PC-3 (cell line): ENCODE results near the gene SLC25A27. TPM values are rescaled to one million over a fixed set of nuclear protein-coding genes. Genes with fewer than 3 reads are reported as not detected.

Experiments used
- ATAC-seq: fragments of 200-7000 bp; cut with Tn5 transposase; 2 replicates; pipeline ENCODE4 v1.9.1; 2020; ENCODE audit warnings: mild to moderate bottlenecking, moderate library complexity
- BruUV-seq: library from RNA; stranded (reverse); fragments of 400-500 nt; replicated peaks from 2 replicates; lab custom pipeline; 2021; lab: Mats Ljungman, UMichigan
- CTCF ChIA-PET: fragments of 300-600 bp; sonication (Branson Sonifier 250); formaldehyde crosslinking; loops from one replicate; lab custom pipeline; 2022; ENCODE audit warnings: antibody characterized with exemption; lab: Charles Lee
- POLR2A ChIA-PET: fragments of 300-600 bp; sonication (Branson Sonifier 250); formaldehyde crosslinking; loops from one replicate; lab custom pipeline; 2022; ENCODE audit warnings: antibody characterized with exemption; ENCODE audit not compliant: unreplicated experiment; lab: Charles Lee
- DNase-seq: peaks from one replicate; pipeline ENCODE4 v3.0.0-alpha.2; 2015
- H2AFZ ChIP-seq: fragments of 300-600 bp; sonication (generic); 2 replicates; pipeline ENCODE4 v1.6.0; 2016; ENCODE audit warnings: antibody characterized with exemption, low read length
- H3F3A ChIP-seq: fragments of 300-600 bp; sonication (generic); one replicate; pipeline ENCODE4 v1.6.0; 2017; ENCODE audit warnings: antibody characterized with exemption, low read length, control low read depth, mild to moderate bottlenecking; ENCODE audit not compliant: unreplicated experiment
- H3K27ac ChIP-seq: fragments of 300-600 bp; sonication (generic); 2 replicates; pipeline ENCODE4 v1.5.1; 2016; ENCODE audit warnings: mild to moderate bottlenecking, low read length
- H3K27me3 ChIP-seq: fragments of 300-600 bp; sonication (generic); 2 replicates; pipeline ENCODE4 v1.6.1; 2016; ENCODE audit warnings: low read length, mixed read lengths
- H3K36me3 ChIP-seq: fragments of 300-600 bp; sonication (generic); 2 replicates; pipeline ENCODE4 v1.6.1; 2016; ENCODE audit warnings: low read depth, mixed run types, low read length, mixed read lengths
- H3K4me1 ChIP-seq: fragments of 300-600 bp; sonication (generic); 2 replicates; pipeline ENCODE4 v1.5.1; 2016; ENCODE audit warnings: low read length; ENCODE audit not compliant: insufficient read depth
- H3K4me2 ChIP-seq: fragments of 300-600 bp; sonication (generic); 2 replicates; pipeline ENCODE4 v1.6.0; 2016; ENCODE audit warnings: low read length
- H3K4me3 ChIP-seq: fragments of 300-600 bp; sonication (generic); 2 replicates; pipeline ENCODE4 v1.5.1; 2016; ENCODE audit warnings: mild to moderate bottlenecking, low read length, mixed read lengths
- H3K79me2 ChIP-seq: fragments of 300-600 bp; sonication (generic); 2 replicates; pipeline ENCODE4 v1.6.1; 2017; ENCODE audit warnings: low read length, mixed read lengths
- H3K9ac ChIP-seq: fragments of 300-600 bp; sonication (generic); 2 replicates; pipeline ENCODE4 v1.6.0; 2016; ENCODE audit warnings: mild to moderate bottlenecking, low read length
- H3K9me2 ChIP-seq: fragments of 300-600 bp; sonication (generic); replicated peaks from 2 replicates; pipeline ENCODE4 v1.6.1; 2016; ENCODE audit warnings: mixed run types, low read length, mixed read lengths
- H3K9me3 ChIP-seq: fragments of 300-600 bp; sonication (generic); 2 replicates; pipeline ENCODE4 v1.6.1; 2016; ENCODE audit warnings: low read length, mixed read lengths
- H4K20me1 ChIP-seq: fragments of 300-600 bp; sonication (generic); 2 replicates; pipeline ENCODE4 v1.6.1; 2016; ENCODE audit warnings: low read length, mixed read lengths
- CTCF ChIP-seq: fragments of 300-600 bp; sonication (generic); conservative IDR thresholded peaks from 2 replicates; pipeline ENCODE4 v1.5.1; 2017; ENCODE audit warnings: antibody characterized with exemption, low read depth, mild to moderate bottlenecking, low read length
- EZH2 ChIP-seq: fragments of 300-600 bp; sonication (generic); IDR thresholded peaks from one replicate; pipeline ENCODE4 v1.6.1; 2017; ENCODE audit warnings: antibody characterized with exemption, mild to moderate bottlenecking, low read length; ENCODE audit not compliant: unreplicated experiment
- EZH2phosphoT487 ChIP-seq: fragments of 300-600 bp; sonication (generic); IDR thresholded peaks from 2 replicates; pipeline ENCODE4 v1.6.1; 2018; ENCODE audit warnings: mild to moderate bottlenecking, antibody characterized with exemption, low read length, borderline replicate concordance
- intact Hi-C: fragments of 100-400 bp; cut with micrococcal nuclease; formaldehyde crosslinking; loops from 2 replicates; pipeline ENCODE4 v1.9.0; 2023
- total RNA-seq: library from RNA; depleted of rRNA; stranded (reverse); fragments of >200 nt; gene quantifications from 2 replicates; pipeline ENCODE4 v1.2.3, GENCODE V29; 2014

Gene SLC25A27
- total RNA-seq, 1 experiment from 2014 or later: 3.8 TPM

- ChIA-PET POLR2A (no interaction called here), CTCF (interaction anchor here (0.6 kb wide), 1 partner anchor 516 kb away, joined by 4 read pairs; no protein-coding TSS in a partner anchor)
- no peaks in the 10 kb centered on the region for H3K9me3 ChIP-seq
- intact Hi-C loops: no loop called here
- H2AFZ ChIP-seq: no peak overlapping the region
- no peaks in the 10 kb centered on the region for H3K9me2 ChIP-seq
- no peak overlapping the region for H3K4me3 ChIP-seq
- BruUV-seq: no TSS peak
- H4K20me1 ChIP-seq: no peaks in the 10 kb centered on the region
- no peak overlapping the region for H3K27ac ChIP-seq
- TF ChIP-seq CTCF (no peak), EZH2phosphoT487 (no peak), EZH2 (no peak)
- H3K9ac ChIP-seq: no peak overlapping the region
- H3F3A ChIP-seq: no peaks in the 10 kb centered on the region
- DNase-seq (peak; percentile 5), ATAC-seq (no peak)
- H3K4me2 ChIP-seq: no peak overlapping the region
- no peaks in the 10 kb centered on the region for H3K36me3 ChIP-seq
- no peaks in the 10 kb centered on the region for H3K4me1 ChIP-seq
- no peaks in the 10 kb centered on the region for H3K27me3 ChIP-seq
- H3K79me2 ChIP-seq: no peaks in the 10 kb centered on the region
Measured at GRCh38 chr6:46606338-46606737, 46.4 kb upstream of the SLC25A27 start.

- no peaks in the 10 kb centered on the region for H3K27me3 ChIP-seq
- H4K20me1 ChIP-seq: no peaks in the 10 kb centered on the region
- ChIA-PET POLR2A (interaction anchor here (0.8 kb wide), 1 partner anchor 22 kb away, joined by 4 read pairs; no protein-coding TSS in a partner anchor), CTCF (no interaction called here)
- no peaks in the 10 kb centered on the region for H3F3A ChIP-seq
- no peaks in the 10 kb centered on the region for H3K36me3 ChIP-seq
- intact Hi-C loops: no loop called here
- no peak for ATAC-seq
- no peak for DNase-seq
- TF ChIP-seq CTCF (no peak), EZH2 (no peak)
- H3K4me3 ChIP-seq: no peak overlapping the region
- no peaks in the 10 kb centered on the region for H3K9me3 ChIP-seq
- H3K4me2 ChIP-seq: no peak overlapping the region
- H2AFZ ChIP-seq: no peak overlapping the region
- H3K27ac ChIP-seq: no peak overlapping the region
- H3K79me2 ChIP-seq: no peaks in the 10 kb centered on the region
- H3K9me2 ChIP-seq: no peaks in the 10 kb centered on the region
- H3K9ac ChIP-seq: no peak overlapping the region
- no peaks in the 10 kb centered on the region for H3K4me1 ChIP-seq
- no TSS peak for BruUV-seq
Measured at GRCh38 chr6:46610862-46611553, 41.8 kb upstream of the SLC25A27 start.

- Histone ChIP-seq H2AFZ (no peak overlapping the region), H3K9me2 (no peaks in the 10 kb centered on the region), H3F3A (no peaks in the 10 kb centered on the region), H3K36me3 (no peaks in the 10 kb centered on the region), H3K79me2 (no peaks in the 10 kb centered on the region), H3K4me1 (no peaks in the 10 kb centered on the region; the same call in 1 of the 2 replicates), H3K27me3 (no peaks in the 10 kb centered on the region), H3K27ac (no peak overlapping the region), H3K4me2 (no peak overlapping the region), H3K4me3 (no peak overlapping the region), H3K9me3 (no peaks in the 10 kb centered on the region), H4K20me1 (no peaks in the 10 kb centered on the region), H3K9ac (no peak overlapping the region)
- no peak for DNase-seq
- CTCF ChIA-PET: no interaction called here
- no TSS peak for BruUV-seq
- no peak for ATAC-seq
- POLR2A ChIA-PET: interaction anchor here (0.5 kb wide), 1 partner anchor 482 kb away, joined by 3 read pairs; no protein-coding TSS in a partner anchor
- TF ChIP-seq EZH2phosphoT487: no peak
- TF ChIP-seq EZH2: no peak
- intact Hi-C loops: no loop called here
Measured at GRCh38 chr6:46612645-46613044, 40.1 kb upstream of the SLC25A27 start.
